Stimulated activated CD8-positive, alpha-beta memory T cell treated with anti-CD3 and anti-CD28 coated beads, Interleukin-15, amount 100 ng/mL, for 48 hours (primary cell): ENCODE results near the gene KRTAP9-7.

Experiments
- DNase-seq, 2 donors: peaks; one replicate each; pipeline ENCODE4 v3.0.0-alpha.2; 2020; ENCODE audit warnings: low read depth in 2 of 2

Gene KRTAP9-7

DNA sequence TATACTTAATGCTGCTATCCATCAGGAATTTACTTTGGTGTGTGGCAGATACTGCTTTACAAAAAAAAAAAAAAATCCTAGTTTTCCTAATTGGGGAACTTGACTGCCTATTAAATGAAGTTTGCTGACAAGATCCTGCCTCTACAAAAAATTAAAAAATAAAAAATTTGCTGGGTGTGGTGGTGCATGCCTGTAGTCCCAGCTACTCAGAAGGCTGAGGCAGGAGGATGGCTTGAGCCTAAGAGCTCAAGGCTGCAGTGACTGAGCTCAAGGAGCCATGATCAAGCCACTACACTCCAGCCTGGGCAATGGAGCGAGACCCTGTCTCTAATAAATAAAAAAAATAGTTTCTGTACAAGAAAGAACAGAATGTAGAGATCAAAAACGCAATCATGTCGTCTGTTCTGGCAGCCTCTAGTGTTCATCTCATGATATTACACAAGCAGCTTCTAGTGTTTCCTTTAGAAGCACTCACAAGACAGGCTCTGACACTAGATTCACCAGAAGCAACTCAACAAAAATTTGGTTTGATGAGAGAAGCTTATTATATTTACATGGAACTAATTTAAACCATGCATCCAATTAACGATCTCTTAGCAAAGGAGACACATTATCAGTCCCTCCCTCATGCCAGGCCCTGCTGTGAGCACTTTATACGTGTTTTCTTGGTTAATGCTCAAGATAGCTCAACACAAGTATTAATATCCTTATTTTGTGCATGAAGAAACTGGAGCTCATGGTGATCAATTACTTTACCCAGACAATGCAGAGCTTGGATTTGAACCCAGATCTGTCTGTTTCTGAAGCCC is 46.8 kb downstream of the KRTAP9-7 start:
- no peak for DNase-seq

GRCh38 chr17:41322903-41323895 is 47.7 kb downstream of the KRTAP9-7 start:
- DNase-seq, result no peak

DNA sequence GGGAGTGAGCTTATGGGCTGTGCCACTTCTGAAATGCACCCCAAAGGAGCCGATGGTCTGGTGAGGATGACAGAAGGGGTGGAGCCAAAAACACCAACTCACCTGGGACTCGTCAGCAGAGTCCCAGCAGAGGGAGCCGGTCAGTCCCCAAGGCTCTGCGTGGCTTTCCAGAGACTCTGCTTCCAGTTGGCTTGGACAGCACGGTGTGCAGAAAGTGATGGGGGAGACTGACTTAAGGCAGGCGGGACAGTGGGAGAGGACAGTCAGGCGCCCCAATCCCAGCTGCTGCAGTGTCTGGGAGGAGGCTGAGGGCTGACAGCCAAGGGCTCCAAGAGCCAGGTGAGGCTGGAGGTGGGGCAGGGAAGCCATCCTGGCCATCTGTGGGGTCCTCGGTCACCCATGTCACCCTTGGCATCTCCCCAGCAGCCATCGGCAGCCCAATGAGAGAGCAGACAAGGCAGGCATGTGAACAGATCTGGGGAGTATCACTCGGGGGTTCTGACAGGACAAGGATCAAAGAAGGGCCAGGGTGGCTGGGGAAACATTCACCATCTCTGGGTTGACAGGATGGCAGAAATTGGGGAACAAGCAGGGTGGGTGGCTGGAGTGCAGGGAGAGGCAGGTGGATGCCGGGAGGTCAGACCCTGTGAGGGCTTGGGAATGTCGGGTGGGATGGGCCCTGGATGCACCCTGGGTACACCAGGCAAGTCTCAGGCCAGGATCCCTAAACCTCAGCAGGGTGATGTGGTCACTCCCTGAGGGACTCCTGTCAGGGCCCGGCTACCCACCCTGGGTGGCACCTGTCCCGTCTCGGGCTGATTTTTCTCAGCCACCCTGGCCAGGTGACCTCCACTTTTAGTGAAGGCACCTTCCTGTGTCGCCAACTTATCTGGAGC is 48.9 kb downstream of the KRTAP9-7 start:
- DNase-seq, result no peak

- DNase-seq, result no peak
These were observed 49.6 kb downstream of the KRTAP9-7 start for GRCh38 chr17:41325126-41325525.

DNA sequence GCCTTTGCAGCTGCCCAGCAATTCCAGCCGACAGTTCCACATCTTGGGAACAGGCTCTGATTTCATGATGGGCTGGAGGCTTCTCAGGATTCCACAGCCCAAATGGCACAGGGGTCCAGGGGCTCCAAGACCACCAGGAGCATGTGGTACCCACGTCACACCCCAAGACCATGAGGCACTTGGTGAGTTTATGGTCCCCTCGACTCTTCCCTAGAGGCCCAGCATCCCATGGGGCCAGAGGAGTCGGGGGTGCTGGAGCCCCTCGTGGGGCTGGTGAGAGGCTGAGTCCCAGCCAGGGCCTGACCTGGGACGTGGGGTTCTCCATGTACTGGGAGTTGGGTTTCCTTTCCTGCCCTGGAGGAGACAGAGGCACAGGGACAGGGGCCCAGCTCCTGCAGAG is 50.1 kb downstream of the KRTAP9-7 start:
- DNase-seq, result no peak
